Uterus (tissue), 2 donors: ENCODE results near the gene SCGB1C1.

ENCODE experiments used
- CTCF ChIP-seq, 4 experiments: fragments of 200-600 bp in 2 of 4; fragments of 450-650 bp in 2 of 4; sonication (generic) in 2 of 4; IDR thresholded peaks; one replicate each; pipeline ENCODE4 v1.5.1; 2016 to 2019; ENCODE audit warnings: antibody characterized with exemption in 4 of 4, mild to moderate bottlenecking in 2 of 4, moderate library complexity in 1 of 4
- POLR2A ChIP-seq, 2 donors: fragments of 450-650 bp; IDR thresholded peaks; one replicate each; pipeline ENCODE4 v1.6.1; 2016; ENCODE audit warnings: antibody characterized with exemption in 2 of 2, mild to moderate bottlenecking in 1 of 2, moderate library complexity in 1 of 2

GRCh38 chr11:200224-201003, 7.5 kb downstream of the SCGB1C1 start:
- TF ChIP-seq CTCF (IDR thresholded peaks at IDR 0.05): no peak
- TF ChIP-seq POLR2A (IDR thresholded peaks at IDR 0.05): no peak
